Measurements from ENCODE around the gene RPL29.

DNA sequence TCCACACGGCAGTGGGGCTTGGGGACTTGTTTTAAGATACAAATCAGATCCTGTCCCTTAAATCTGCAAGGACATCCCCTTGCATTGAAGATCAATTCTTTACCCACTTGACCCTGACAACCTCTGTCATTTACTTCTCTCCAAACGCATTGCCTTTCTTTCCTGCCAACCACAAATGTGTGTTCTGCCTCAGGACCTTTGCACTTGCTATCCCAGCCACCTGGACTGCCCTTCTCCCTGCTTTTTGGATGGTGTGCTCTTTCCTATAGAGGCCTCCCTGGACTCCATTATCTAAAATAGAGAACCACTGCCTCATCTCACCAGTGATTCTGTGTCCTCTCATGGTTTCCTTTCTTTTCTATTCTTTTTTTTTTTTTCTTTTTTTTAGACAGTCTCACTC, 1.5 kb upstream of the RPL29 start:
- no peak for TF ChIP-seq POLR2AphosphoS5 (IDR thresholded peaks at IDR 0.05; ENCODE audit: low read depth, low read length)
- TF ChIP-seq, protein P1, sequence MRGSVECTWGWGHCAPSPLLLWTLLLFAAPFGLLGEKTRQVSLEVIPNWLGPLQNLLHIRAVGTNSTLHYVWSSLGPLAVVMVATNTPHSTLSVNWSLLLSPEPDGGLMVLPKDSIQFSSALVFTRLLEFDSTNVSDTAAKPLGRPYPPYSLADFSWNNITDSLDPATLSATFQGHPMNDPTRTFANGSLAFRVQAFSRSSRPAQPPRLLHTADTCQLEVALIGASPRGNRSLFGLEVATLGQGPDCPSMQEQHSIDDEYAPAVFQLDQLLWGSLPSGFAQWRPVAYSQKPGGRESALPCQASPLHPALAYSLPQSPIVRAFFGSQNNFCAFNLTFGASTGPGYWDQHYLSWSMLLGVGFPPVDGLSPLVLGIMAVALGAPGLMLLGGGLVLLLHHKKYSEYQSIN (CRISPR knock-in tag; IDR thresholded peaks at IDR 0.05; ENCODE audit: borderline replicate concordance): no peak
- TF ChIP-seq PAX8 (CRISPR knock-in tag; IDR thresholded peaks at IDR 0.05; ENCODE audit: borderline replicate concordance): no peak
- TF ChIP-seq MYPOP (CRISPR knock-in tag; IDR thresholded peaks at IDR 0.05): no peak
- TF ChIP-seq CBFB (CRISPR knock-in tag; IDR thresholded peaks at IDR 0.05): no peak
- no peak for TF ChIP-seq ZNF816 (CRISPR knock-in tag; IDR thresholded peaks at IDR 0.05; ENCODE audit: borderline replicate concordance)
- TF ChIP-seq CTCF (CRISPR knock-in tag; IDR thresholded peaks at IDR 0.05): no peak
- TF ChIP-seq TARDBP (CRISPR knock-in tag; IDR thresholded peaks at IDR 0.05): no peak
- no peak for TF ChIP-seq GATA4 (IDR thresholded peaks at IDR 0.05; ENCODE audit: borderline replicate concordance, low read depth)
- no peak for TF ChIP-seq NFIC (IDR thresholded peaks at IDR 0.05; ENCODE audit: low read length)
- no peak for TF ChIP-seq ZFP36 (IDR thresholded peaks at IDR 0.05; ENCODE audit: borderline replicate concordance, low read depth, low read length, partially characterized antibody)
- TF ChIP-seq ZNF337 (CRISPR knock-in tag; IDR thresholded peaks at IDR 0.05; ENCODE audit: borderline replicate concordance, low read depth): no peak
- no peak for TF ChIP-seq ZNF768 (CRISPR knock-in tag; IDR thresholded peaks at IDR 0.05)
- TF ChIP-seq, protein P2, sequence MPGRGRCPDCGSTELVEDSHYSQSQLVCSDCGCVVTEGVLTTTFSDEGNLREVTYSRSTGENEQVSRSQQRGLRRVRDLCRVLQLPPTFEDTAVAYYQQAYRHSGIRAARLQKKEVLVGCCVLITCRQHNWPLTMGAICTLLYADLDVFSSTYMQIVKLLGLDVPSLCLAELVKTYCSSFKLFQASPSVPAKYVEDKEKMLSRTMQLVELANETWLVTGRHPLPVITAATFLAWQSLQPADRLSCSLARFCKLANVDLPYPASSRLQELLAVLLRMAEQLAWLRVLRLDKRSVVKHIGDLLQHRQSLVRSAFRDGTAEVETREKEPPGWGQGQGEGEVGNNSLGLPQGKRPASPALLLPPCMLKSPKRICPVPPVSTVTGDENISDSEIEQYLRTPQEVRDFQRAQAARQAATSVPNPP (CRISPR knock-in tag; IDR thresholded peaks at IDR 0.05): no peak

All from HepG2 (cell line).